HUES6 (cell line): ENCODE results near the gene SPOCK1.

Source experiments
- H3K27ac ChIP-seq: 2 replicates; pipeline ENCODE4 v1.7.0; 2013; ENCODE audit warnings: low read depth, mild to moderate bottlenecking, low read length, inconsistent platforms
- H3K27me3 ChIP-seq: 2 replicates; pipeline ENCODE4 v1.6.1; 2013; ENCODE audit warnings: low read length; ENCODE audit not compliant: control insufficient read depth, insufficient read depth
- H3K36me3 ChIP-seq: 2 replicates; pipeline ENCODE4 v1.6.1; 2013; ENCODE audit warnings: low read length; ENCODE audit not compliant: control insufficient read depth, insufficient read depth
- H3K4me1 ChIP-seq: 2 replicates; pipeline ENCODE4 v1.6.1; 2013; ENCODE audit warnings: low read length; ENCODE audit not compliant: control insufficient read depth, insufficient read depth
- H3K4me3 ChIP-seq: 2 replicates; pipeline ENCODE4 v1.5.1; 2013; ENCODE audit warnings: low read depth, low read length
- H3K9ac ChIP-seq: one replicate; pipeline ENCODE4 v1.6.1; 2013; ENCODE audit warnings: mild to moderate bottlenecking, low read length
- H3K9me3 ChIP-seq: 2 replicates; pipeline ENCODE4 v1.6.1; 2013; ENCODE audit warnings: low read depth, low read length; ENCODE audit not compliant: control insufficient read depth, insufficient read depth

The SPOCK1 gene

GRCh38 chr5:137442660-137443059 is 56.5 kb downstream of the SPOCK1 start:
- H3K36me3 ChIP-seq: no peaks in the 10 kb centered on the region
- H3K27me3 ChIP-seq: peaks cover 13% of the 10 kb centered on the region; the same call in 1 of the 2 replicates
- no peak overlapping the region for H3K27ac ChIP-seq
- H3K9me3 ChIP-seq: no peaks in the 10 kb centered on the region
- no peak overlapping the region for H3K9ac ChIP-seq
- no peaks in the 10 kb centered on the region for H3K4me1 ChIP-seq
- H3K4me3 ChIP-seq: no peak overlapping the region

- no peaks in the 10 kb centered on the region for H3K9me3 ChIP-seq
- no peak overlapping the region for H3K9ac ChIP-seq
- no peak overlapping the region for H3K4me3 ChIP-seq
- H3K4me1 ChIP-seq: no peaks in the 10 kb centered on the region
- peaks cover 14% of the 10 kb centered on the region; the same call in 1 of the 2 replicates for H3K27me3 ChIP-seq
- H3K36me3 ChIP-seq: no peaks in the 10 kb centered on the region
- H3K27ac ChIP-seq: no peak overlapping the region
Observed at GRCh38 chr5:137441476-137441875, 57.6 kb downstream of the SPOCK1 start.

- peaks cover 14% of the 10 kb centered on the region; the same call in 1 of the 2 replicates for H3K27me3 ChIP-seq
- no peaks in the 10 kb centered on the region for H3K9me3 ChIP-seq
- no peaks in the 10 kb centered on the region for H3K36me3 ChIP-seq
- H3K9ac ChIP-seq: no peak overlapping the region
- no peaks in the 10 kb centered on the region for H3K4me1 ChIP-seq
- no peak overlapping the region for H3K27ac ChIP-seq
- no peak overlapping the region for H3K4me3 ChIP-seq
Observed at GRCh38 chr5:137440795-137441194, 58.3 kb downstream of the SPOCK1 start.

GRCh38 chr5:137439645-137440044 is 59.5 kb downstream of the SPOCK1 start:
- H3K9ac ChIP-seq: no peak overlapping the region
- peaks cover 11% of the 10 kb centered on the region; the same call in 1 of the 2 replicates for H3K27me3 ChIP-seq
- H3K36me3 ChIP-seq: no peaks in the 10 kb centered on the region
- no peak overlapping the region for H3K27ac ChIP-seq
- no peaks in the 10 kb centered on the region for H3K9me3 ChIP-seq
- no peaks in the 10 kb centered on the region for H3K4me1 ChIP-seq
- no peak overlapping the region for H3K4me3 ChIP-seq

- Histone ChIP-seq H3K36me3 (no peaks in the 10 kb centered on the region), H3K4me3 (no peak overlapping the region), H3K27me3 (peaks cover 9% of the 10 kb centered on the region; the same call in 1 of the 2 replicates), H3K4me1 (no peaks in the 10 kb centered on the region), H3K9ac (no peak overlapping the region), H3K9me3 (no peaks in the 10 kb centered on the region), H3K27ac (no peak overlapping the region)
Observed at GRCh38 chr5:137438932-137439331, 60.2 kb downstream of the SPOCK1 start.

DNA sequence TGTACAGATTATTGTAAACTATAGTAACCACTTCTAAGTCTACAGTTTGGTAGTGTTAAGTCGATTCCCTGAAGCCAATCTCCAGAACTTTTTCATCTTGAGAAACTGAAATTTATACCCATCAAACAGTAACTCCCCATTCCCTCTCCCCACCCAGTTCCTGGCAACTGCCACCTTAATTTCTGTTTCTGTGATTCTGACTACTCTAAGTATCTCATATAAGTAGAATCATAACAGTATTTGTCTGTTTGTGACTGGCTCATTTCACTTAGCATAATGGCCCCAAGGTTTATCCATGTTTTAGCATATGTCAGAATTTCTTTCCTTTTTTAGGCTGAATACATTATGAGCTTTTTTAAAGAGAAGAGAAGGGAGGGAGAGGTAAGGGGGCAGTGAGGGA is 61.4 kb downstream of the SPOCK1 start:
- Histone ChIP-seq H3K36me3 (no peaks in the 10 kb centered on the region), H3K4me3 (no peak overlapping the region), H3K27me3 (peaks cover 16% of the 10 kb centered on the region; the same call in 1 of the 2 replicates), H3K27ac (no peak overlapping the region), H3K9me3 (no peaks in the 10 kb centered on the region), H3K9ac (no peak overlapping the region), H3K4me1 (no peaks in the 10 kb centered on the region)

- Histone ChIP-seq H3K36me3 (no peaks in the 10 kb centered on the region), H3K27ac (no peak overlapping the region), H3K9ac (no peak overlapping the region), H3K4me3 (no peak overlapping the region), H3K9me3 (no peaks in the 10 kb centered on the region), H3K27me3 (peaks cover 16% of the 10 kb centered on the region; the same call in 1 of the 2 replicates), H3K4me1 (no peaks in the 10 kb centered on the region)
Observed at GRCh38 chr5:137433539-137433938, 65.6 kb downstream of the SPOCK1 start.

- H3K9ac ChIP-seq: no peak overlapping the region
- no peaks in the 10 kb centered on the region for H3K4me1 ChIP-seq
- peaks cover 19% of the 10 kb centered on the region; the same call in 1 of the 2 replicates for H3K27me3 ChIP-seq
- H3K36me3 ChIP-seq: no peaks in the 10 kb centered on the region
- H3K9me3 ChIP-seq: no peaks in the 10 kb centered on the region
- no peak overlapping the region for H3K27ac ChIP-seq
- H3K4me3 ChIP-seq: no peak overlapping the region
Observed at GRCh38 chr5:137432376-137432775, 66.8 kb downstream of the SPOCK1 start.

DNA sequence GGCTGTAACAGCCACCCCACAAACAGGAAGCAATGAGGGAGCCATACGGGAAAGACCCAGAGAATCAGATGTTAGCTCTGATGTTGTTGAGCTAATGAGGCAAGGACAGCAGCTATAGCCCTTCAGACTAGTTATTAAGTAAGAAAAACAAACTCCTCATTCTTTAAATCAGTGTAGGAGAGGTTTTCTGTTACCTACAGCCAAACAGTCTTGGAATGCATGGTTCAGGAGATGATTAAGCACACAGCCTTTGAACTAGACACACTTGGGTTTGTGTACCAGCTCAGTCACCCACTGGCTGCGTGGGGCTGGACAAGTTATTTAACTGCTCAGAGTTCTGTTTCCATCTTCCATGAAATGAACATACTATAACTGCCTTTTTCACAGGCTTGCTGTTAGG is 68.1 kb downstream of the SPOCK1 start:
- Histone ChIP-seq H3K9ac (no peak overlapping the region), H3K4me3 (no peak overlapping the region), H3K4me1 (no peaks in the 10 kb centered on the region), H3K27ac (no peak overlapping the region), H3K27me3 (peaks cover 19% of the 10 kb centered on the region; the same call in 1 of the 2 replicates), H3K36me3 (no peaks in the 10 kb centered on the region), H3K9me3 (no peaks in the 10 kb centered on the region; the same call in 1 of the 2 replicates)

- Histone ChIP-seq H3K27ac (no peak overlapping the region), H3K9ac (no peak overlapping the region), H3K27me3 (no peaks in the 10 kb centered on the region), H3K4me1 (no peaks in the 10 kb centered on the region), H3K4me3 (no peak overlapping the region), H3K36me3 (no peaks in the 10 kb centered on the region), H3K9me3 (no peaks in the 10 kb centered on the region)
Observed at GRCh38 chr5:137415231-137415681, 83.9 kb downstream of the SPOCK1 start.

- Histone ChIP-seq H3K36me3 (no peaks in the 10 kb centered on the region), H3K9ac (no peak overlapping the region), H3K27me3 (no peaks in the 10 kb centered on the region), H3K4me3 (no peak overlapping the region), H3K27ac (no peak overlapping the region), H3K4me1 (no peaks in the 10 kb centered on the region), H3K9me3 (no peaks in the 10 kb centered on the region)
Observed at GRCh38 chr5:137414112-137414755, 84.9 kb downstream of the SPOCK1 start.
